HG03457 (cell line): ENCODE data around the gene FERMT1.

Experiments
- ATAC-seq: cut with Tn5 transposase; IDR thresholded peaks from one replicate; pipeline ENCODE4 v1.9.1; 2021; ENCODE audit warnings: moderate number of reproducible peaks; ENCODE audit not compliant: unreplicated experiment

Gene FERMT1

GRCh38 chr20:6122873-6123648 lies at the start of gene FERMT1:
TSS of gene FERMT1 (minus strand) at chr20:6123030. CDS start at chr20:6119554, 3,476 bp downstream.
- no peak for ATAC-seq

- no peak for ATAC-seq
Observed at GRCh38 chr20:6169251-6169650, 46.4 kb upstream of the FERMT1 start.

GRCh38 chr20:6168204-6168603 lies 45.4 kb upstream of the FERMT1 start:
- no peak for ATAC-seq

- ATAC-seq: no peak
Observed at GRCh38 chr20:6165346-6165745, 42.5 kb upstream of the FERMT1 start.

GRCh38 chr20:6164421-6165341 lies 41.9 kb upstream of the FERMT1 start:
- no peak for ATAC-seq

GRCh38 chr20:6160736-6161135 lies 37.9 kb upstream of the FERMT1 start:
- no peak for ATAC-seq

GRCh38 chr20:6157345-6157744 lies 34.5 kb upstream of the FERMT1 start:
- ATAC-seq: no peak

GRCh38 chr20:6152777-6153176 lies 29.9 kb upstream of the FERMT1 start:
- no peak for ATAC-seq

- no peak for ATAC-seq
Observed at GRCh38 chr20:6148073-6148472, 25.2 kb upstream of the FERMT1 start.

GRCh38 chr20:6142348-6142993 lies 19.6 kb upstream of the FERMT1 start:
- no peak for ATAC-seq

- ATAC-seq: no peak
Observed at GRCh38 chr20:6140947-6141346, 18.1 kb upstream of the FERMT1 start.

GRCh38 chr20:6135347-6135746 lies 12.5 kb upstream of the FERMT1 start:
- no peak for ATAC-seq

GRCh38 chr20:6134592-6134991 lies 11.8 kb upstream of the FERMT1 start:
- no peak for ATAC-seq

GRCh38 chr20:6130045-6130444 lies 7.2 kb upstream of the FERMT1 start:
- no peak for ATAC-seq

- ATAC-seq: no peak
Observed at GRCh38 chr20:6127825-6128224, 5.0 kb upstream of the FERMT1 start.

GRCh38 chr20:6126846-6127245 lies 4.0 kb upstream of the FERMT1 start:
- no peak for ATAC-seq

- no peak for ATAC-seq
Observed at GRCh38 chr20:6123649-6124014, 802 bp upstream of the FERMT1 start.

GRCh38 chr20:6122111-6122872 lies 538 bp downstream of the FERMT1 start:
- ATAC-seq: no peak

- no peak for ATAC-seq
Observed at GRCh38 chr20:6121504-6121903, 1.3 kb downstream of the FERMT1 start.

GRCh38 chr20:6120491-6120988 lies 2.3 kb downstream of the FERMT1 start:
- no peak for ATAC-seq

- ATAC-seq: no peak
Observed at GRCh38 chr20:6116758-6117157, 6.1 kb downstream of the FERMT1 start.
